CD14-positive monocyte (primary cell): ENCODE data around the gene XRCC5. TPM values are rescaled to one million over a fixed set of nuclear protein-coding genes. Genes with fewer than 3 reads are reported as not detected.

Experiments used
- DNase-seq, 3 donors: peaks; one replicate each; pipeline ENCODE4 v3.0.0-alpha.2; 2011 to 2022
- H2AFZ ChIP-seq: 2 replicates; pipeline ENCODE4 v1.6.0; 2012; ENCODE audit warnings: mild to moderate bottlenecking, low read depth, low read length, inconsistent platforms; ENCODE audit not compliant: insufficient read depth, poor library complexity, severe bottlenecking
- H3K27ac ChIP-seq, 2 donors: 1 replicate in 1 of 2; 2 replicates in 1 of 2; pipeline ENCODE4 v1.5.1; 2012 to 2013; ENCODE audit warnings: low read length in 2 of 2, control low read depth in 1 of 2, inconsistent platforms in 1 of 2, low read depth in 1 of 2, mild to moderate bottlenecking in 1 of 2
- H3K27me3 ChIP-seq, 2 donors: one replicate each; pipeline versions ENCODE4 v1.6.0 to v1.6.1; 2011 to 2013; ENCODE audit warnings: low read length in 2 of 2; ENCODE audit not compliant: control insufficient read depth in 2 of 2, insufficient read depth in 2 of 2
- H3K36me3 ChIP-seq, 2 donors: replicated peaks in 1 of 2; 1 replicate in 1 of 2; 2 replicates in 1 of 2; pipeline versions ENCODE4 v1.5.1 to v1.6.1; 2012 to 2013; ENCODE audit warnings: low read length in 2 of 2, control low read depth in 1 of 2, inconsistent platforms in 1 of 2, mild to moderate bottlenecking in 1 of 2; ENCODE audit not compliant: insufficient read depth in 2 of 2, control insufficient read depth in 1 of 2
- H3K4me1 ChIP-seq, 2 donors: 1 replicate in 1 of 2; 2 replicates in 1 of 2; pipeline versions ENCODE4 v1.5.1 to v1.6.1; 2012 to 2013; ENCODE audit warnings: low read length in 2 of 2, control low read depth in 1 of 2, inconsistent platforms in 1 of 2, mild to moderate bottlenecking in 1 of 2, moderate library complexity in 1 of 2; ENCODE audit not compliant: insufficient read depth in 2 of 2, control insufficient read depth in 1 of 2
- H3K4me2 ChIP-seq: replicated peaks from 2 replicates; pipeline ENCODE3; 2012; ENCODE audit warnings: low read length, moderate library complexity, mild to moderate bottlenecking; ENCODE audit not compliant: poor library complexity, severe bottlenecking; ENCODE audit errors: extremely low read depth
- H3K4me3 ChIP-seq, 3 experiments: fragments of 200-600 bp in 1 of 3; sonication (generic) in 1 of 3; replicated peaks in 1 of 3; 1 replicate in 2 of 3; 2 replicates in 1 of 3; pipeline ENCODE4 v1.5.1; 2011 to 2013; ENCODE audit warnings: low read length in 3 of 3, mild to moderate bottlenecking in 3 of 3, control low read depth in 2 of 3, low read depth in 2 of 3, inconsistent platforms in 1 of 3, moderate library complexity in 1 of 3
- H3K79me2 ChIP-seq: 2 replicates; pipeline ENCODE4 v1.6.0; 2012; ENCODE audit warnings: mild to moderate bottlenecking, control low read depth, inconsistent platforms, low read length, moderate library complexity; ENCODE audit not compliant: insufficient read depth
- H3K9ac ChIP-seq: 2 replicates; pipeline ENCODE4 v1.6.0; 2017; ENCODE audit warnings: low read length, mild to moderate bottlenecking; ENCODE audit not compliant: insufficient read depth, poor library complexity, severe bottlenecking
- H3K9me3 ChIP-seq, 2 donors: replicated peaks in 1 of 2; 1 replicate in 1 of 2; 2 replicates in 1 of 2; pipeline versions ENCODE4 v1.5.1 to v1.6.1; 2012 to 2013; ENCODE audit warnings: low read length in 2 of 2, control low read depth in 1 of 2; ENCODE audit not compliant: control insufficient read depth in 1 of 2, insufficient read depth in 1 of 2
- H4K20me1 ChIP-seq: 2 replicates; pipeline ENCODE4 v1.6.0; 2012; ENCODE audit warnings: mild to moderate bottlenecking, low read length, control low read depth, moderate library complexity; ENCODE audit not compliant: insufficient read depth
- H3K27ac Mint-ChIP-seq, 7 donors: one replicate each; pipeline ENCODE4 v1.8.0; 2020; ENCODE audit warnings: mild to moderate bottlenecking in 7 of 7, mixed read lengths in 7 of 7, moderate library complexity in 6 of 7, inconsistent platforms in 2 of 7
- H3K27me3 Mint-ChIP-seq, 3 donors: one replicate each; pipeline ENCODE4 v1.8.0; 2021 to 2022; ENCODE audit warnings: low read depth in 3 of 3, mild to moderate bottlenecking in 3 of 3, mixed read lengths in 3 of 3, moderate library complexity in 3 of 3, inconsistent platforms in 1 of 3
- H3K36me3 Mint-ChIP-seq, 2 donors: one replicate each; pipeline ENCODE4 v1.8.0; 2020; ENCODE audit warnings: mixed read lengths in 2 of 2, inconsistent platforms in 1 of 2, mild to moderate bottlenecking in 1 of 2
- H3K4me1 Mint-ChIP-seq: one replicate; pipeline ENCODE4 v1.8.0; 2020; ENCODE audit warnings: mild to moderate bottlenecking, mixed read lengths
- H3K4me3 Mint-ChIP-seq, 2 donors: one replicate each; pipeline ENCODE4 v1.8.0; 2020; ENCODE audit warnings: mild to moderate bottlenecking in 2 of 2, mixed read lengths in 2 of 2, moderate library complexity in 1 of 2
- H3K9me3 Mint-ChIP-seq, 7 donors: one replicate each; pipeline ENCODE4 v1.8.0; 2020 to 2022; ENCODE audit warnings: mixed read lengths in 7 of 7, mild to moderate bottlenecking in 6 of 7, moderate library complexity in 6 of 7, inconsistent platforms in 2 of 7
- CTCF ChIP-seq: fragments of 200-600 bp; IDR thresholded peaks from one replicate; pipeline ENCODE4 v1.8.0; 2022; ENCODE audit warnings: antibody characterized with exemption, mild to moderate bottlenecking
- WGBS: methylation state at CpG from one replicate; pipeline ENCODE4 v1.1.5; 2013; ENCODE audit warnings: missing lambda C conversion rate; ENCODE audit not compliant: insufficient coverage; 5-methylcytosine and 5-hydroxymethylcytosine counted together
- intact Hi-C, 2 donors: fragments of 100-400 bp; cut with micrococcal nuclease; formaldehyde crosslinking; loops; one replicate each; pipeline versions ENCODE4 v1.15.0 to v1.15.1; 2023
- polyA plus RNA-seq, 3 donors: library from polyadenylated mRNA; depleted of rRNA in 1 of 3; unstranded in 2 of 3; stranded (reverse) in 1 of 3; fragments of 300-500 nt in 2 of 3; fragments of >200 nt in 1 of 3; fragmentation: Illumina TruSeq in 2 of 3; gene quantifications; 1 replicate in 2 of 3; 2 replicates in 1 of 3; pipeline ENCODE4 v1.2.3, GENCODE V29; 2012 to 2021

The XRCC5 gene
- polyA plus RNA-seq, 3 donors: 55.3 to 281 (median 258) TPM

GRCh38 chr2:216236486-216236885 lies 127.3 kb downstream of the XRCC5 start:
- Histone ChIP-seq H3K4me1 (no peaks in the 10 kb centered on the region), H3K9me3 (peaks cover 21 to 23% of the 10 kb centered on the region in 2 donors), H3K4me3 (no peak overlapping the region), H3K27me3 (no peaks in the 10 kb centered on the region), H4K20me1 (no peaks in the 10 kb centered on the region), H2AFZ (no peak overlapping the region), H3K79me2 (no peaks in the 10 kb centered on the region), H3K27ac (no peak overlapping the region), H3K36me3 (no peaks in the 10 kb centered on the region), H3K4me2 (no peak overlapping the region), H3K9ac (no peak overlapping the region)
- Mint-ChIP-seq H3K4me3 (no peak overlapping the region), H3K36me3 (peaks cover 0 to 1% of the 10 kb centered on the region in 2 donors), H3K27me3 (peaks cover 0 to 2% (median 0%) of the 10 kb centered on the region in 3 donors), H3K9me3 (peaks cover 17 to 33% (median 29%) of the 10 kb centered on the region in 7 donors), H3K27ac (no peak overlapping the region), H3K4me1 (no peaks in the 10 kb centered on the region)
- intact Hi-C loops: no loop called here
- no peak for DNase-seq
- no peak for TF ChIP-seq CTCF
- WGBS: 0% methylated on average over 1 of the region's 1 CpG

GRCh38 chr2:216242365-216242764 lies 133.2 kb downstream of the XRCC5 start:
- 90% methylated on average over 3 of the region's 6 CpGs for WGBS
- Histone ChIP-seq H3K4me1 (no peaks in the 10 kb centered on the region), H3K27me3 (no peaks in the 10 kb centered on the region), H2AFZ (no peak overlapping the region), H3K9me3 (no peaks in the 10 kb centered on the region), H3K36me3 (no peaks in the 10 kb centered on the region), H3K4me2 (no peak overlapping the region), H3K27ac (no peak overlapping the region), H4K20me1 (no peaks in the 10 kb centered on the region), H3K9ac (no peak overlapping the region), H3K79me2 (no peaks in the 10 kb centered on the region), H3K4me3 (no peak overlapping the region)
- Mint-ChIP-seq H3K36me3 (no peaks in the 10 kb centered on the region), H3K27ac (no peak overlapping the region), H3K27me3 (peaks cover 0 to 3% (median 0%) of the 10 kb centered on the region in 3 donors), H3K4me3 (no peak overlapping the region), H3K4me1 (no peaks in the 10 kb centered on the region), H3K9me3 (peaks cover 0 to 7% (median 2%) of the 10 kb centered on the region in 7 donors)
- TF ChIP-seq CTCF: no peak
- DNase-seq: no peak
- intact Hi-C loops: no loop called here
